SK-N-SH treated with all-trans-retinoic acid at 6 μM for 48 hours (cell line): Measurements from ENCODE around the gene CACNB4.

Source experiments
- ATAC-seq: fragments of 200-7000 bp; cut with Tn5 transposase; 3 replicates; pipeline ENCODE4 v1.9.1; 2020; ENCODE audit warnings: mild to moderate bottlenecking, moderate library complexity
- ARNTL ChIP-seq: fragments of 450-650 bp; formaldehyde crosslinking; IDR thresholded peaks from 2 replicates; pipeline ENCODE4 v1.5.0; 2020; ENCODE audit warnings: low read depth, mild to moderate bottlenecking, moderate library complexity, borderline replicate concordance
- BACH2 ChIP-seq: fragments of 250-450 bp; sonication (Bioruptor Pico); IDR thresholded peaks from 2 replicates; pipeline ENCODE4 v1.9.0; 2021; ENCODE audit warnings: mild to moderate bottlenecking, borderline replicate concordance
- CREB5 ChIP-seq: fragments of 250-450 bp; sonication (Bioruptor Pico); IDR thresholded peaks from 2 replicates; pipeline ENCODE4 v1.5.1; 2020; ENCODE audit warnings: low read depth, mild to moderate bottlenecking, moderate library complexity
- CSDC2 ChIP-seq: fragments of 250-450 bp; sonication (Bioruptor Pico); IDR thresholded peaks from 2 replicates; pipeline ENCODE4 v1.5.0; 2020; ENCODE audit warnings: mild to moderate bottlenecking, moderate library complexity
- CSRNP3 ChIP-seq: fragments of 250-450 bp; sonication (Bioruptor Pico); IDR thresholded peaks from 2 replicates; pipeline ENCODE4 v1.5.1; 2021; ENCODE audit warnings: mild to moderate bottlenecking, moderate library complexity
- ESRRG ChIP-seq: fragments of 250-450 bp; sonication (Bioruptor Pico); IDR thresholded peaks from 2 replicates; pipeline ENCODE4 v1.6.1; 2021; ENCODE audit warnings: mild to moderate bottlenecking
- GLIS3 ChIP-seq: fragments of 250-450 bp; sonication (Bioruptor Pico); IDR thresholded peaks from 2 replicates; pipeline ENCODE4 v1.5.0; 2020; ENCODE audit warnings: mild to moderate bottlenecking, moderate library complexity
- ISL1 ChIP-seq: fragments of 250-450 bp; sonication (Bioruptor Pico); IDR thresholded peaks from 2 replicates; pipeline ENCODE4 v2.1.2; 2022; ENCODE audit warnings: mild to moderate bottlenecking, moderate library complexity
- PATZ1 ChIP-seq: fragments of 250-450 bp; sonication (Bioruptor Pico); IDR thresholded peaks from 2 replicates; pipeline ENCODE4 v1.8.0; 2020; ENCODE audit warnings: mild to moderate bottlenecking, moderate library complexity, borderline replicate concordance
- POU6F1 ChIP-seq: fragments of 250-450 bp; sonication (Bioruptor Pico); IDR thresholded peaks from 2 replicates; pipeline ENCODE4 v1.8.0; 2021; ENCODE audit warnings: low read depth, mild to moderate bottlenecking, moderate library complexity, borderline replicate concordance
- PPARA ChIP-seq: fragments of 250-450 bp; sonication (Bioruptor Pico); IDR thresholded peaks from 2 replicates; pipeline ENCODE4 v1.5.0; 2020; ENCODE audit warnings: mild to moderate bottlenecking, borderline replicate concordance
- RARB ChIP-seq: fragments of 250-450 bp; sonication (Bioruptor Pico); IDR thresholded peaks from 2 replicates; pipeline ENCODE4 v1.8.0; 2021; ENCODE audit warnings: mild to moderate bottlenecking, moderate library complexity
- SNAI2 ChIP-seq: fragments of 250-450 bp; sonication (Bioruptor Pico); IDR thresholded peaks from 2 replicates; pipeline ENCODE4 v1.5.0; 2020; ENCODE audit warnings: mild to moderate bottlenecking, moderate library complexity
- TCF4 ChIP-seq: fragments of 250-450 bp; sonication (Bioruptor Pico); IDR thresholded peaks from 2 replicates; pipeline ENCODE4 v1.8.0; 2021; ENCODE audit warnings: mild to moderate bottlenecking, moderate library complexity, borderline replicate concordance
- TOX ChIP-seq: fragments of 250-450 bp; sonication (Bioruptor Pico); IDR thresholded peaks from 2 replicates; pipeline ENCODE4 v1.8.0; 2021; ENCODE audit warnings: mild to moderate bottlenecking, moderate library complexity, borderline replicate concordance
- ZC3H10 ChIP-seq: fragments of 250-450 bp; sonication (Bioruptor Pico); IDR thresholded peaks from 2 replicates; pipeline ENCODE4 v1.5.1; 2021; ENCODE audit warnings: mild to moderate bottlenecking, moderate library complexity
- ZFP3 ChIP-seq: fragments of 250-450 bp; sonication (Bioruptor Pico); IDR thresholded peaks from 2 replicates; pipeline ENCODE4 v1.5.0; 2020; ENCODE audit warnings: mild to moderate bottlenecking, moderate library complexity
- ZFP30 ChIP-seq: fragments of 450-650 bp; formaldehyde crosslinking; IDR thresholded peaks from 2 replicates; pipeline ENCODE4 v1.5.0; 2022; ENCODE audit warnings: mild to moderate bottlenecking, moderate library complexity
- ZNF70 ChIP-seq: fragments of 450-650 bp; formaldehyde crosslinking; IDR thresholded peaks from 2 replicates; pipeline ENCODE4 v1.5.0; 2020; ENCODE audit warnings: mild to moderate bottlenecking, moderate library complexity
- ZNF8 ChIP-seq: fragments of 450-650 bp; formaldehyde crosslinking; IDR thresholded peaks from 2 replicates; pipeline ENCODE4 v1.5.0; 2020; ENCODE audit warnings: mild to moderate bottlenecking, moderate library complexity

CACNB4 gene

GRCh38 chr2:151973013-151973900, 125.6 kb downstream of the CACNB4 start:
- ATAC-seq, result peak; percentile 24; the same call in 2 of the 3 replicates
- TF ChIP-seq RARB (CRISPR knock-in tag), result no peak
- TF ChIP-seq ZC3H10, result no peak
- no peak for TF ChIP-seq GLIS3 (CRISPR knock-in tag)

GRCh38 chr2:151972241-151973012, 126.4 kb downstream of the CACNB4 start:
- no peak for ATAC-seq
- no peak for TF ChIP-seq GLIS3 (CRISPR knock-in tag)
- TF ChIP-seq RARB (CRISPR knock-in tag), result no peak
- no peak for TF ChIP-seq POU6F1 (CRISPR knock-in tag)
- TF ChIP-seq CSRNP3 (CRISPR knock-in tag), result no peak
- TF ChIP-seq TOX, result no peak
- no peak for TF ChIP-seq PPARA
- no peak for TF ChIP-seq TCF4 (CRISPR knock-in tag)
- no peak for TF ChIP-seq SNAI2 (CRISPR knock-in tag)
- no peak for TF ChIP-seq BACH2 (CRISPR knock-in tag)
- TF ChIP-seq PATZ1 (CRISPR knock-in tag), result no peak
- no peak for TF ChIP-seq ISL1 (CRISPR knock-in tag)
- no peak for TF ChIP-seq ZFP3 (CRISPR knock-in tag)
- no peak for TF ChIP-seq ARNTL (CRISPR knock-in tag)
- TF ChIP-seq ZC3H10, result no peak
- no peak for TF ChIP-seq CREB5 (CRISPR knock-in tag)
- no peak for TF ChIP-seq CSDC2
- no peak for TF ChIP-seq ESRRG (CRISPR knock-in tag)
- TF ChIP-seq ZFP30 (CRISPR knock-in tag), result no peak
- no peak for TF ChIP-seq ZNF70

- TF ChIP-seq PPARA, result no peak
- no peak for TF ChIP-seq ZNF8 (CRISPR knock-in tag)
- no peak for TF ChIP-seq ZNF70
- no peak for TF ChIP-seq CREB5 (CRISPR knock-in tag)
- no peak for TF ChIP-seq CSRNP3 (CRISPR knock-in tag)
- no peak for TF ChIP-seq ZFP3 (CRISPR knock-in tag)
- no peak for TF ChIP-seq ZFP30 (CRISPR knock-in tag)
- no peak for TF ChIP-seq CSDC2
- TF ChIP-seq TCF4 (CRISPR knock-in tag), result no peak
- TF ChIP-seq TOX, result no peak
- no peak for TF ChIP-seq SNAI2 (CRISPR knock-in tag)
- no peak for TF ChIP-seq BACH2 (CRISPR knock-in tag)
- no peak for TF ChIP-seq PATZ1 (CRISPR knock-in tag)
- no peak for TF ChIP-seq ISL1 (CRISPR knock-in tag)
- no peak for TF ChIP-seq GLIS3 (CRISPR knock-in tag)
- no peak for ATAC-seq
Observed at GRCh38 chr2:151971301-151972051, 127.4 kb downstream of the CACNB4 start.
